Hepatocyte (in vitro differentiated cells): ENCODE results near the gene MEF2C. TPM values are rescaled to one million over a fixed set of nuclear protein-coding genes. Genes with fewer than 3 reads are reported as not detected.

Experiments used
- DNase-seq: peaks from one replicate; pipeline ENCODE4 v3.0.0-alpha.2; 2016; ENCODE audit warnings: low spot score
- H2AFZ ChIP-seq: fragments of 200-600 bp; sonication (generic); 2 replicates; pipeline ENCODE4 v1.6.0; 2016; ENCODE audit warnings: antibody characterized with exemption, mild to moderate bottlenecking
- H3K27ac ChIP-seq: fragments of 200-600 bp; sonication (generic); 2 replicates; pipeline ENCODE4 v1.5.1; 2016; ENCODE audit warnings: mild to moderate bottlenecking
- H3K27me3 ChIP-seq: fragments of 200-600 bp; sonication (generic); 2 replicates; pipeline ENCODE4 v1.6.1; 2016
- H3K36me3 ChIP-seq: fragments of 200-600 bp; sonication (generic); replicated peaks from 2 replicates; pipeline ENCODE4 v1.5.1; 2016; ENCODE audit warnings: low read depth; ENCODE audit not compliant: insufficient read depth
- H3K4me1 ChIP-seq: fragments of 200-600 bp; sonication (generic); 2 replicates; pipeline ENCODE4 v1.5.1; 2016; ENCODE audit warnings: mild to moderate bottlenecking, moderate library complexity; ENCODE audit not compliant: insufficient read depth
- H3K4me2 ChIP-seq: fragments of 200-600 bp; sonication (generic); 2 replicates; pipeline ENCODE4 v1.6.0; 2016
- H3K4me3 ChIP-seq: fragments of 200-600 bp; sonication (generic); 2 replicates; pipeline ENCODE4 v1.5.1; 2016; ENCODE audit warnings: mild to moderate bottlenecking
- H3K79me2 ChIP-seq: fragments of 200-600 bp; sonication (generic); 2 replicates; pipeline ENCODE4 v1.6.0; 2017; ENCODE audit warnings: mild to moderate bottlenecking
- H3K9me2 ChIP-seq: fragments of 200-600 bp; sonication (generic); replicated peaks from 2 replicates; pipeline ENCODE4 v1.6.0; 2017; ENCODE audit warnings: mild to moderate bottlenecking; ENCODE audit not compliant: insufficient read depth
- H3K9me3 ChIP-seq: fragments of 200-600 bp; sonication (generic); 2 replicates; pipeline ENCODE4 v1.5.1; 2016; ENCODE audit warnings: low read depth, mild to moderate bottlenecking
- H4K20me1 ChIP-seq: fragments of 200-600 bp; sonication (generic); 2 replicates; pipeline ENCODE4 v1.6.0; 2016; ENCODE audit warnings: mild to moderate bottlenecking; ENCODE audit not compliant: insufficient read depth, poor library complexity, severe bottlenecking
- CTCF ChIP-seq: fragments of 200-600 bp; sonication (generic); IDR thresholded peaks from 2 replicates; pipeline ENCODE4 v1.5.1; 2016; ENCODE audit warnings: antibody characterized with exemption, mild to moderate bottlenecking; ENCODE audit not compliant: poor library complexity
- EZH2 ChIP-seq: fragments of 200-600 bp; sonication (generic); IDR thresholded peaks from 2 replicates; pipeline ENCODE4 v1.6.1; 2016; ENCODE audit warnings: antibody characterized with exemption, mild to moderate bottlenecking, borderline replicate concordance
- EZH2phosphoT487 ChIP-seq: fragments of 200-600 bp; sonication (generic); IDR thresholded peaks from one replicate; pipeline ENCODE4 v1.6.1; 2018; ENCODE audit warnings: antibody characterized with exemption, mild to moderate bottlenecking, low read depth, moderate library complexity; ENCODE audit not compliant: unreplicated experiment, severe bottlenecking
- WGBS: methylation state at CpG from one replicate; pipeline ENCODE4 v1.1.6; 2016; ENCODE audit warnings: low lambda C conversion rate; ENCODE audit errors: missing lambda C conversion rate; 5-methylcytosine and 5-hydroxymethylcytosine counted together
- polyA plus RNA-seq: library from polyadenylated mRNA; unstranded; fragments of >200 nt; fragmentation: Nextera tagmentation; extraction: Ambion mirVana; gene quantifications from 2 replicates; pipeline ENCODE4 v1.2.1, GENCODE V29; 2016
- total RNA-seq: library from RNA; depleted of rRNA; stranded (reverse); fragments of >200 nt; gene quantifications from 2 replicates; pipeline ENCODE4 v1.2.3, GENCODE V29; 2014

Gene MEF2C
- total and polyA plus RNA-seq, 2 experiments from 2014 or later: 5.9 to 14.6 TPM

- Histone ChIP-seq H3K4me1 (peaks cover 17% of the 10 kb centered on the region), H3K9me3 (no peaks in the 10 kb centered on the region), H3K79me2 (no peaks in the 10 kb centered on the region), H4K20me1 (no peaks in the 10 kb centered on the region), H3K27ac (no peak overlapping the region), H2AFZ (no peak overlapping the region), H3K9me2 (no peaks in the 10 kb centered on the region), H3K36me3 (no peaks in the 10 kb centered on the region), H3K27me3 (peaks cover 96% of the 10 kb centered on the region), H3K4me3 (no peak overlapping the region), H3K4me2 (no peak overlapping the region)
- WGBS: 44% methylated on average over 8 of the region's 8 CpGs
- DNase-seq: no peak
- TF ChIP-seq CTCF (no peak), EZH2phosphoT487 (peak; percentile 29), EZH2 (no peak)
These were observed 206.2 kb downstream of the MEF2C start for GRCh38 chr5:88676637-88677375.

- no peak overlapping the region for H3K27ac ChIP-seq
- DNase-seq: peak; percentile 62
- H3K4me2 ChIP-seq: peak overlapping the region; percentile 99
- H3K4me1 ChIP-seq: peaks cover 17% of the 10 kb centered on the region
- 1% methylated on average over 47 of the region's 54 CpGs for WGBS
- H3K36me3 ChIP-seq: no peaks in the 10 kb centered on the region
- H4K20me1 ChIP-seq: no peaks in the 10 kb centered on the region
- no peak for TF ChIP-seq CTCF
- peak; percentile 30 for TF ChIP-seq EZH2phosphoT487
- TF ChIP-seq EZH2: peak; percentile 42
- H3K27me3 ChIP-seq: peaks cover 97% of the 10 kb centered on the region
- no peaks in the 10 kb centered on the region for H3K79me2 ChIP-seq
- H3K9me2 ChIP-seq: no peaks in the 10 kb centered on the region
- peak overlapping the region; percentile 96 for H2AFZ ChIP-seq
- H3K9me3 ChIP-seq: no peaks in the 10 kb centered on the region
- peak overlapping the region; percentile 3 for H3K4me3 ChIP-seq
These were observed 207.0 kb downstream of the MEF2C start for GRCh38 chr5:88675708-88676636.

- no peak for DNase-seq
- Histone ChIP-seq H3K9me2 (no peaks in the 10 kb centered on the region), H3K27me3 (peaks cover 97% of the 10 kb centered on the region), H3K27ac (no peak overlapping the region), H2AFZ (peak overlapping the region; percentile 96), H4K20me1 (no peaks in the 10 kb centered on the region), H3K4me3 (peak overlapping the region; percentile 3), H3K9me3 (no peaks in the 10 kb centered on the region), H3K36me3 (no peaks in the 10 kb centered on the region), H3K79me2 (no peaks in the 10 kb centered on the region), H3K4me1 (peaks cover 17% of the 10 kb centered on the region), H3K4me2 (peak overlapping the region; percentile 99)
- WGBS: 7% methylated on average over 19 of the region's 19 CpGs
- TF ChIP-seq EZH2 (no peak), EZH2phosphoT487 (peak; percentile 28), CTCF (no peak)
These were observed 207.7 kb downstream of the MEF2C start for GRCh38 chr5:88675168-88675707.
